ENCODE data around the gene LLGL1. TPM values are rescaled to one million over a fixed set of nuclear protein-coding genes. Genes with fewer than 3 reads are reported as not detected.

LLGL1 gene
- total RNA-seq, 2 donors from 2014 or later, result 6.6 to 11.4 TPM

DNA sequence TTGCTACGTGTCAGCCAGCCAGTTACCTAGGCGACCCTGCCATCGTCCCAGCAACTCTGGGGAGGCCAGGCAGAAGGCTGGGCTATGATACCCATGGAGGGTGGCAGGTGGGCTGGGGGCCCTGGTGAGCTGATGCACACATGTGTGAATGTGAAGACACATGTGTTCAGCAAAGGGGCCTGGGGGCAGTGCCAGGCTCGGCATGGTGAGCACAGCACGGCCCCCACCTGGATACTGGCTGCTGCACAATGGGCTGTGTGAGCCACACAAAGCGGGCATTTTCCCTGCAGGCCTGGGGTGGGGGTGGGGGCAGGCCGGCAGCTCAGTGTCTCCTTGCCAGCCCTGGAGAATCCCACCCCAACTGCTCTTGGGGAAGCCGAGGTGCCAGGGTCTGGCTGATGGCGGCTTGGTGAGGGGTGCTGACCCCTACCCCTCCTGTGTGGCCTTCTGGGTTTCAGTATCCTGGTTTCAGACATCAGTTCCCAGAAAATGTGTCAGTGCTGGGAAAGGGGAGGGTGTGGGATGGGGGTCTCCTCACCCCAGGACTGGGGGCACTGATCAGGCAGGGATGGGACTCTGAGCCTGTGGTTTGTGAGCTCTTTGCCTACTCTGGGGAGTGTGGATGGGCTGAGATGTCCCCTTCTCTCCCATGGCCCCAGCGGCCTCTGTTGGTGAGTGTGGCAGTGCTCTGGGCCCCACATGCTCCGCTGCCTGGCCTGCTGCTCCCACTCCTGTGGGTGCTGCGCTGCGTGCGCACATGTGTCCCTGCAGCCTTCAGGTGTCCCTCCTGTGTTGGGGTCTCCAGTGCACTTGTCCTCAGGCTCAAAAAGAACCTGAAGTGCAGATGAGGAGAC lies 5.1 kb downstream of the LLGL1 start:
- H3K4me1 ChIP-seq, result peaks cover 9% of the 10 kb centered on the region
- H3K9me3 ChIP-seq, result no peaks in the 10 kb centered on the region
- TF ChIP-seq POLR2A (IDR thresholded peaks at IDR 0.05), result no peak
- TF ChIP-seq, protein P1, sequence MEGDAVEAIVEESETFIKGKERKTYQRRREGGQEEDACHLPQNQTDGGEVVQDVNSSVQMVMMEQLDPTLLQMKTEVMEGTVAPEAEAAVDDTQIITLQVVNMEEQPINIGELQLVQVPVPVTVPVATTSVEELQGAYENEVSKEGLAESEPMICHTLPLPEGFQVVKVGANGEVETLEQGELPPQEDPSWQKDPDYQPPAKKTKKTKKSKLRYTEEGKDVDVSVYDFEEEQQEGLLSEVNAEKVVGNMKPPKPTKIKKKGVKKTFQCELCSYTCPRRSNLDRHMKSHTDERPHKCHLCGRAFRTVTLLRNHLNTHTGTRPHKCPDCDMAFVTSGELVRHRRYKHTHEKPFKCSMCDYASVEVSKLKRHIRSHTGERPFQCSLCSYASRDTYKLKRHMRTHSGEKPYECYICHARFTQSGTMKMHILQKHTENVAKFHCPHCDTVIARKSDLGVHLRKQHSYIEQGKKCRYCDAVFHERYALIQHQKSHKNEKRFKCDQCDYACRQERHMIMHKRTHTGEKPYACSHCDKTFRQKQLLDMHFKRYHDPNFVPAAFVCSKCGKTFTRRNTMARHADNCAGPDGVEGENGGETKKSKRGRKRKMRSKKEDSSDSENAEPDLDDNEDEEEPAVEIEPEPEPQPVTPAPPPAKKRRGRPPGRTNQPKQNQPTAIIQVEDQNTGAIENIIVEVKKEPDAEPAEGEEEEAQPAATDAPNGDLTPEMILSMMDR (IDR thresholded peaks at IDR 0.05), result no peak
- ATAC-seq (no peak), DNase-seq (no peak)
- H3K27ac ChIP-seq, result no peak overlapping the region
- no peaks in the 10 kb centered on the region for H3K27me3 ChIP-seq
- H3K36me3 ChIP-seq (replicated peaks in 1 of 2; ENCODE audit: insufficient read depth in 1 of 2, low read depth in 2 of 2), result no peaks in the 10 kb centered on the region
- 81 to 88% methylated on average over 3 to 14 of the region's 14 CpGs for WGBS, 2 donors
- intact Hi-C loops (cut with DNase I), result no loop called here
- no peak overlapping the region for H3K4me3 ChIP-seq

- WGBS, 2 donors, result 71 to 76% methylated on average over 5 to 9 of the region's 9 CpGs
- DNase-seq (no peak), ATAC-seq (no peak)
- intact Hi-C loops (cut with DNase I), result no loop called here
- no peaks in the 10 kb centered on the region for H3K27me3 ChIP-seq
- TF ChIP-seq, protein P1 (IDR thresholded peaks at IDR 0.05), result no peak
- TF ChIP-seq POLR2A (IDR thresholded peaks at IDR 0.05), result no peak
- H3K4me3 ChIP-seq, result no peak overlapping the region
- peaks cover 6% of the 10 kb centered on the region for H3K4me1 ChIP-seq
- H3K27ac ChIP-seq, result no peak overlapping the region
- no peaks in the 10 kb centered on the region for H3K9me3 ChIP-seq
- H3K36me3 ChIP-seq (replicated peaks in 1 of 2; ENCODE audit: insufficient read depth in 1 of 2, low read depth in 2 of 2), result no peaks in the 10 kb centered on the region
These were observed 5.7 kb downstream of the LLGL1 start for GRCh38 chr17:18231164-18231563.

DNA sequence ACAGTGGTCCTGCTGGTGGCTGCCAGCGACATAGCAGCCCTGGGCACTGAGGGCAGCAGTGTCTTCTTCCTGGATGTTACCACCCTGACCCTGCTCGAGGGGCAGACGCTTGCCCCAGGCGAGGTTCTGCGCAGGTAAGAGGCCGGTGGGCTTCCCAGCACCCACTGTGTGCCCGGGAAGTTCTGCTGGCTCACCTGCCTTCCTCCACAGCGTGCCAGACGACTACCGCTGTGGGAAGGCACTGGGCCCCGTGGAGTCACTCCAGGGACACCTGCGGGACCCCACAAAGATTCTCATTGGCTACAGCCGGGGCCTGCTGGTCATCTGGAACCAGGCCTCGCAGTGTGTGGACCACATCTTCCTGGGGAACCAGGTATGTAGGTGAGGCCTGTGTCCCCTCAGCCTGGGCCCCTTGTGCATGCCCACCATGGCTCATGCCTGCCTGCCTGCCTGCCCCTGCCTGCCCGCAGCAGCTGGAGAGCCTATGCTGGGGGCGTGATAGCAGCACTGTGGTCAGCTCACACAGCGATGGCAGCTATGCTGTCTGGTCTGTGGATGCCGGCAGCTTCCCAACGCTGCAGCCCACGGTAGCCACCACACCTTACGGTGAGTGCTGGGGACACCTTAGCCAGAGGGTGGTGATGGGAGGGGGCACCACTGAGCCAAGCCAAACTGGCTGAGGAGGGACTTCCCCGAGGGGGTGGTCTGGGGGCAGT lies 8.5 kb downstream of the LLGL1 start:
- 80 to 87% methylated on average over 11 to 17 of the region's 22 CpGs for WGBS, 2 donors
- no peak for TF ChIP-seq POLR2A (IDR thresholded peaks at IDR 0.05)
- TF ChIP-seq, protein P1 (IDR thresholded peaks at IDR 0.05), result no peak
- no peak overlapping the region for H3K4me3 ChIP-seq
- H3K36me3 ChIP-seq (replicated peaks in 1 of 2; ENCODE audit: insufficient read depth in 1 of 2, low read depth in 2 of 2), result no peaks in the 10 kb centered on the region
- H3K9me3 ChIP-seq, result no peaks in the 10 kb centered on the region
- intact Hi-C loops (cut with DNase I), result no loop called here
- ATAC-seq (no peak), DNase-seq (no peak)
- no peak overlapping the region for H3K27ac ChIP-seq
- H3K27me3 ChIP-seq, result no peaks in the 10 kb centered on the region
- H3K4me1 ChIP-seq, result no peaks in the 10 kb centered on the region

DNA sequence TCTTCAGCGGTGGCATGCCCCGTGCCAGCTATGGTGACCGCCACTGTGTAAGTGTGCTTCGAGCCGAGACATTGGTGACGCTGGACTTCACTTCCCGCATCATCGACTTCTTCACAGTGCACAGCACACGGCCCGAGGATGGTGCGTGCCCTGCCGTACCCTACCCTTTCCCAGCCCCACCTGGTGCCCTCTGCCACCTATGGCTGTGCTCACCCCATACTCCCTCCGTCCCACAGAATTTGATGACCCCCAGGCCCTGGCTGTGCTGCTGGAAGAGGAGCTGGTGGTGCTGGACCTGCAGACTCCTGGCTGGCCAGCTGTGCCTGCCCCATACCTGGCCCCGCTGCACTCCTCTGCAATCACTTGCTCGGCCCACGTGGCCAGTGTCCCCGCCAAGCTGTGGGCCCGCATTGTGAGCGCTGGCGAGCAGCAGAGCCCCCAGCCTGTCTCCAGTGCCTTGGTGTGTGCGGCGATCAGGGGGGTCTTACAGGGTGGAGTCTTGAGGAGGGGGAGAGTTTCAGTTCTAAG lies 9.5 kb downstream of the LLGL1 start:
- H3K4me3 ChIP-seq, result no peak overlapping the region
- DNase-seq (no peak), ATAC-seq (no peak)
- no peaks in the 10 kb centered on the region for H3K36me3 ChIP-seq (replicated peaks in 1 of 2; ENCODE audit: insufficient read depth in 1 of 2, low read depth in 2 of 2)
- intact Hi-C loops (cut with DNase I), result no loop called here
- TF ChIP-seq, protein P1 (IDR thresholded peaks at IDR 0.05), result no peak
- TF ChIP-seq POLR2A (IDR thresholded peaks at IDR 0.05), result no peak
- H3K9me3 ChIP-seq, result no peaks in the 10 kb centered on the region
- no peak overlapping the region for H3K27ac ChIP-seq
- 95% methylated on average over 11 to 22 of the region's 22 CpGs for WGBS, 2 donors
- H3K4me1 ChIP-seq, result no peaks in the 10 kb centered on the region
- no peaks in the 10 kb centered on the region for H3K27me3 ChIP-seq

All from body of pancreas (tissue), 4 donors.